K562 (cell line): Measurements from ENCODE around the gene CUX1.

Experiments used
- ELF1 ChIP-seq: fragments of 200-800 bp; sonication (Bioruptor generic); IDR thresholded peaks from 2 replicates; pipeline ENCODE4 v1.6.1; 2016; ENCODE audit warnings: missing genetic modification characterization, missing compliant biosample characterization
- EP300 ChIP-seq: IDR thresholded peaks from 2 replicates; pipeline ENCODE4 v1.6.1; 2012; ENCODE audit warnings: low read length, improper control_type of control experiment
- KDM1A ChIP-seq, 2 experiments: fragments of 450-650 bp; IDR thresholded peaks; 2 replicates each; pipeline ENCODE4 v1.6.1; 2016; ENCODE audit warnings: mild to moderate bottlenecking in 2 of 2
- MCM2 ChIP-seq: fragments of 450-650 bp; IDR thresholded peaks from 2 replicates; pipeline ENCODE4 v1.6.1; 2017; ENCODE audit warnings: low read depth, mild to moderate bottlenecking
- MEF2A ChIP-seq: IDR thresholded peaks from 2 replicates; pipeline ENCODE4 v1.6.1; 2011; ENCODE audit warnings: low read depth, mild to moderate bottlenecking, low read length, moderate library complexity; ENCODE audit not compliant: control insufficient read depth
- RAD21 ChIP-seq, 2 experiments: fragments of 250-450 bp in 1 of 2; fragments of 450-650 bp in 1 of 2; sonication (Bioruptor Pico) in 1 of 2; formaldehyde crosslinking in 1 of 2; IDR thresholded peaks in 1 of 2; conservative IDR thresholded peaks in 1 of 2; 2 replicates each; pipeline versions ENCODE4 v1.4.0 to v1.8.0; 2020 to 2022; ENCODE audit warnings: mild to moderate bottlenecking in 2 of 2, moderate library complexity in 1 of 2
- ZC3H8 ChIP-seq: fragments of 450-650 bp; IDR thresholded peaks from 2 replicates; pipeline ENCODE4 v1.6.1; 2017
- ZMIZ1 ChIP-seq, 2 experiments: fragments of 150-350 bp in 1 of 2; IDR thresholded peaks; 2 replicates each; pipeline ENCODE4 v1.6.1; 2012 to 2016; ENCODE audit warnings: low read depth in 2 of 2, low read length in 2 of 2, mild to moderate bottlenecking in 1 of 2, moderate library complexity in 1 of 2
- ZNF121 ChIP-seq: sonication (generic); formaldehyde crosslinking; conservative IDR thresholded peaks from 2 replicates; pipeline ENCODE4 v1.8.0; 2022; ENCODE audit warnings: missing genetic modification reagents
- ZNF197 ChIP-seq: fragments of 200-800 bp; sonication (Bioruptor generic); IDR thresholded peaks from 2 replicates; pipeline ENCODE4 v1.6.1; 2016; ENCODE audit warnings: low read depth, missing genetic modification characterization, missing compliant biosample characterization
- ZNF586 ChIP-seq: fragments of 450-650 bp; formaldehyde crosslinking; conservative IDR thresholded peaks from 2 replicates; pipeline ENCODE4 v1.4.0; 2020; ENCODE audit warnings: mild to moderate bottlenecking, moderate library complexity
- TF ChIP-seq, protein P1 (sequence below), 3 experiments: IDR thresholded peaks in 2 of 3; conservative IDR thresholded peaks in 1 of 3; 2 replicates each; pipeline ENCODE4 v1.5.1; 2011 to 2012; ENCODE audit warnings: low read length in 3 of 3, mild to moderate bottlenecking in 3 of 3, control low read depth in 2 of 3, improper control_type of control experiment in 1 of 3, inconsistent platforms in 1 of 3, low read depth in 1 of 3, mixed read lengths in 1 of 3, moderate library complexity in 1 of 3; ENCODE audit not compliant: insufficient read depth in 2 of 3
- TF ChIP-seq, protein P2 (sequence below): fragments of 450-650 bp; IDR thresholded peaks from 2 replicates; pipeline ENCODE4 v1.6.1; 2017; ENCODE audit warnings: antibody characterized with exemption
- TF ChIP-seq, protein P3 (sequence below): IDR thresholded peaks from 2 replicates; pipeline ENCODE4 v1.6.1; 2011; ENCODE audit not compliant: insufficient read length; ENCODE audit errors: extremely low read depth

DNA sequence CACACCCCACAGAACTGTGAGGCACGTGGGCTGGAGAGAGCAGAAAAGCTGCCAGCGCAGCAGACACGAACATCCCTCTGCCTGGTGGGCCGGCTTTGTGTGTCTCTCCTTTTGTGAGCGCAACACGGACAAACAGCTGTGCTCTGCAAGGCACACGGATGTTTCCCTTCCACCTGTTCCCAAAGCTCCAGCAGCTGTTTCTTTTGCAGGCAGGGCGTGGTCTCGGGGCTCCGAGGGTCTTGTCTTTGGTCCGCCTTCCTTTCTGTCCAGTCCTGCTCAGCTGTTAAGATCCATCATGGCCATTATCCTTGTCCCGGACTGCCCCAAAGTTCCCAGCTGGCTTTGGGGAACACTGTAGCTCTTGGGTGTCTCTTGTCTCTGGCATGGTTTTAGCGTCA, 436.5 kb downstream of the CUX1 start:
- TF ChIP-seq, protein P1, sequence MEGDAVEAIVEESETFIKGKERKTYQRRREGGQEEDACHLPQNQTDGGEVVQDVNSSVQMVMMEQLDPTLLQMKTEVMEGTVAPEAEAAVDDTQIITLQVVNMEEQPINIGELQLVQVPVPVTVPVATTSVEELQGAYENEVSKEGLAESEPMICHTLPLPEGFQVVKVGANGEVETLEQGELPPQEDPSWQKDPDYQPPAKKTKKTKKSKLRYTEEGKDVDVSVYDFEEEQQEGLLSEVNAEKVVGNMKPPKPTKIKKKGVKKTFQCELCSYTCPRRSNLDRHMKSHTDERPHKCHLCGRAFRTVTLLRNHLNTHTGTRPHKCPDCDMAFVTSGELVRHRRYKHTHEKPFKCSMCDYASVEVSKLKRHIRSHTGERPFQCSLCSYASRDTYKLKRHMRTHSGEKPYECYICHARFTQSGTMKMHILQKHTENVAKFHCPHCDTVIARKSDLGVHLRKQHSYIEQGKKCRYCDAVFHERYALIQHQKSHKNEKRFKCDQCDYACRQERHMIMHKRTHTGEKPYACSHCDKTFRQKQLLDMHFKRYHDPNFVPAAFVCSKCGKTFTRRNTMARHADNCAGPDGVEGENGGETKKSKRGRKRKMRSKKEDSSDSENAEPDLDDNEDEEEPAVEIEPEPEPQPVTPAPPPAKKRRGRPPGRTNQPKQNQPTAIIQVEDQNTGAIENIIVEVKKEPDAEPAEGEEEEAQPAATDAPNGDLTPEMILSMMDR (IDR thresholded peaks at IDR 0.05 in 2 of 3, conservative IDR thresholded peaks at IDR 0.05 in 1 of 3; ENCODE audit: insufficient read depth in 2 of 3, low read depth in 1 of 3, low read length in 3 of 3) = no peak
- TF ChIP-seq EP300 (no peak), KDM1A (IDR thresholded peaks at IDR 0.05) (no peak), ELF1 (no peak), MEF2A (no peak), ZNF586 (no peak), MCM2 (no peak), ZNF197 (CRISPR knock-in tag) (no peak), RAD21 (CRISPR knock-in tag; conservative IDR thresholded peaks at IDR 0.05 in 1 of 2, IDR thresholded peaks at IDR 0.05 in 1 of 2) (no peak), ZMIZ1 (IDR thresholded peaks at IDR 0.05; ENCODE audit: low read depth in 2 of 2, low read length in 2 of 2) (no peak), ZC3H8 (no peak), ZNF121 (no peak)
- TF ChIP-seq, protein P2, sequence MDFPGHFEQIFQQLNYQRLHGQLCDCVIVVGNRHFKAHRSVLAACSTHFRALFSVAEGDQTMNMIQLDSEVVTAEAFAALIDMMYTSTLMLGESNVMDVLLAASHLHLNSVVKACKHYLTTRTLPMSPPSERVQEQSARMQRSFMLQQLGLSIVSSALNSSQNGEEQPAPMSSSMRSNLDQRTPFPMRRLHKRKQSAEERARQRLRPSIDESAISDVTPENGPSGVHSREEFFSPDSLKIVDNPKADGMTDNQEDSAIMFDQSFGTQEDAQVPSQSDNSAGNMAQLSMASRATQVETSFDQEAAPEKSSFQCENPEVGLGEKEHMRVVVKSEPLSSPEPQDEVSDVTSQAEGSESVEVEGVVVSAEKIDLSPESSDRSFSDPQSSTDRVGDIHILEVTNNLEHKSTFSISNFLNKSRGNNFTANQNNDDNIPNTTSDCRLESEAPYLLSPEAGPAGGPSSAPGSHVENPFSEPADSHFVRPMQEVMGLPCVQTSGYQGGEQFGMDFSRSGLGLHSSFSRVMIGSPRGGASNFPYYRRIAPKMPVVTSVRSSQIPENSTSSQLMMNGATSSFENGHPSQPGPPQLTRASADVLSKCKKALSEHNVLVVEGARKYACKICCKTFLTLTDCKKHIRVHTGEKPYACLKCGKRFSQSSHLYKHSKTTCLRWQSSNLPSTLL = no peak
- TF ChIP-seq, protein P3, sequence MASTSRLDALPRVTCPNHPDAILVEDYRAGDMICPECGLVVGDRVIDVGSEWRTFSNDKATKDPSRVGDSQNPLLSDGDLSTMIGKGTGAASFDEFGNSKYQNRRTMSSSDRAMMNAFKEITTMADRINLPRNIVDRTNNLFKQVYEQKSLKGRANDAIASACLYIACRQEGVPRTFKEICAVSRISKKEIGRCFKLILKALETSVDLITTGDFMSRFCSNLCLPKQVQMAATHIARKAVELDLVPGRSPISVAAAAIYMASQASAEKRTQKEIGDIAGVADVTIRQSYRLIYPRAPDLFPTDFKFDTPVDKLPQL = no peak
